IMR-90 (cell line): ENCODE measurements around the gene SOCS2. TPM values are rescaled to one million over a fixed set of nuclear protein-coding genes. Genes with fewer than 3 reads are reported as not detected.

Source experiments
- ATAC-seq: fragments of 200-7000 bp; cut with Tn5 transposase; 2 replicates; pipeline ENCODE4 v1.9.1; 2020; ENCODE audit warnings: low read depth, mild to moderate bottlenecking, moderate library complexity
- BruUV-seq: library from RNA; stranded (reverse); fragments of 400-500 nt; replicated peaks from 2 replicates; lab custom pipeline; 2021; lab: Mats Ljungman, UMichigan
- CTCF ChIA-PET: fragments of 300-600 bp; formaldehyde crosslinking; extraction: SDS; loops from one replicate; lab custom pipeline; 2021; ENCODE audit warnings: antibody characterized with exemption; lab: Yijun Ruan, JAX
- POLR2A ChIA-PET: fragments of 300-600 bp; sonication (Branson Sonifier 250); formaldehyde crosslinking; loops from one replicate; lab custom pipeline; 2022; ENCODE audit warnings: antibody characterized with exemption; ENCODE audit not compliant: unreplicated experiment; lab: Charles Lee
- DNase-seq: peaks from one replicate; pipeline ENCODE4 v3.0.0; 2013
- H2AFZ ChIP-seq: replicated peaks from 2 replicates; pipeline ENCODE3; 2013; ENCODE audit warnings: low read length, mild to moderate bottlenecking; ENCODE audit not compliant: poor library complexity
- H2AK5ac ChIP-seq: 2 replicates; pipeline ENCODE4 v1.6.1; 2013; ENCODE audit warnings: low read depth, low read length, inconsistent platforms
- H2AK9ac ChIP-seq: replicated peaks from 2 replicates; pipeline ENCODE3; 2013; ENCODE audit warnings: mild to moderate bottlenecking, low read depth, low read length, moderate library complexity; ENCODE audit not compliant: poor library complexity
- H2BK120ac ChIP-seq: 2 replicates; pipeline ENCODE4 v1.6.1; 2013; ENCODE audit warnings: low read depth, low read length, inconsistent platforms
- H2BK15ac ChIP-seq: 3 replicates; pipeline ENCODE4 v1.6.1; 2013; ENCODE audit warnings: low read depth, low read length, inconsistent platforms
- H2BK20ac ChIP-seq: 2 replicates; pipeline ENCODE4 v1.6.1; 2013; ENCODE audit warnings: low read depth, mild to moderate bottlenecking, inconsistent platforms, low read length, moderate library complexity
- H2BK5ac ChIP-seq: 2 replicates; pipeline ENCODE4 v1.6.1; 2013; ENCODE audit warnings: mild to moderate bottlenecking, low read depth, low read length, inconsistent platforms; ENCODE audit not compliant: poor library complexity, severe bottlenecking
- H3K14ac ChIP-seq: replicated peaks from 2 replicates; pipeline ENCODE4 v1.6.1; 2013; ENCODE audit warnings: low read depth, low read length, inconsistent platforms
- H3K18ac ChIP-seq: 2 replicates; pipeline ENCODE4 v1.6.1; 2013; ENCODE audit warnings: low read depth, low read length, control low read depth
- H3K23ac ChIP-seq: 2 replicates; pipeline ENCODE4 v1.6.1; 2013; ENCODE audit warnings: low read depth, low read length, inconsistent platforms
- H3K27ac ChIP-seq: 2 replicates; pipeline ENCODE4 v1.5.1; 2013; ENCODE audit warnings: mild to moderate bottlenecking, control low read depth, low read length; ENCODE audit not compliant: insufficient read depth
- H3K27me3 ChIP-seq: 2 replicates; pipeline ENCODE4 v1.6.1; 2013; ENCODE audit warnings: low read length; ENCODE audit not compliant: control insufficient read depth, insufficient read depth
- H3K36me3 ChIP-seq: 2 replicates; pipeline ENCODE4 v1.6.1; 2013; ENCODE audit warnings: low read length, mixed read lengths; ENCODE audit not compliant: control insufficient read depth, insufficient read depth
- H3K4ac ChIP-seq: 2 replicates; pipeline ENCODE4 v1.6.1; 2013; ENCODE audit warnings: low read depth, low read length, inconsistent platforms
- H3K4me1 ChIP-seq: 2 replicates; pipeline ENCODE4 v1.6.1; 2013; ENCODE audit warnings: low read length, mixed read lengths; ENCODE audit not compliant: control insufficient read depth, insufficient read depth
- H3K4me2 ChIP-seq: 2 replicates; pipeline ENCODE4 v1.6.1; 2013; ENCODE audit warnings: low read depth, mild to moderate bottlenecking, control low read depth, low read length, moderate library complexity
- H3K4me3 ChIP-seq: 2 replicates; pipeline ENCODE4 v1.5.1; 2013; ENCODE audit warnings: low read depth, mild to moderate bottlenecking, control low read depth, low read length, moderate library complexity; ENCODE audit not compliant: insufficient read depth
- H3K56ac ChIP-seq: 2 replicates; pipeline ENCODE4 v1.6.1; 2013; ENCODE audit warnings: low read length, inconsistent platforms; ENCODE audit not compliant: insufficient read depth; ENCODE audit errors: extremely low read depth
- H3K79me1 ChIP-seq, 2 experiments: 2 replicates each; pipeline ENCODE4 v1.6.1; 2013; ENCODE audit warnings: low read length in 2 of 2, inconsistent platforms in 1 of 2, low read depth in 1 of 2
- H3K9ac ChIP-seq: 2 replicates; pipeline ENCODE4 v1.6.1; 2013; ENCODE audit warnings: low read depth, low read length, control low read depth
- H3K9me1 ChIP-seq: 2 replicates; pipeline ENCODE4 v1.6.1; 2013; ENCODE audit warnings: low read length, inconsistent platforms; ENCODE audit not compliant: insufficient read depth
- H3K9me3 ChIP-seq: 2 replicates; pipeline ENCODE4 v1.6.1; 2013; ENCODE audit warnings: low read length; ENCODE audit not compliant: control insufficient read depth, insufficient read depth
- H4K20me1 ChIP-seq: 2 replicates; pipeline ENCODE4 v1.6.1; 2013; ENCODE audit warnings: low read length, inconsistent platforms; ENCODE audit not compliant: insufficient read depth
- H4K5ac ChIP-seq: 2 replicates; pipeline ENCODE4 v1.6.1; 2013; ENCODE audit warnings: mild to moderate bottlenecking, low read depth, low read length, control low read depth
- H4K8ac ChIP-seq, 2 experiments: 2 replicates each; pipeline ENCODE4 v1.6.1; 2013; ENCODE audit warnings: low read depth in 2 of 2, low read length in 2 of 2, control low read depth in 1 of 2, inconsistent platforms in 1 of 2
- H4K91ac ChIP-seq: 2 replicates; pipeline ENCODE4 v1.6.1; 2013; ENCODE audit warnings: low read depth, low read length, inconsistent platforms; ENCODE audit not compliant: insufficient read depth
- BHLHE40 ChIP-seq: fragments of 150-350 bp; IDR thresholded peaks from 2 replicates; pipeline ENCODE4 v1.6.1; 2016; ENCODE audit warnings: mild to moderate bottlenecking, low read depth, low read length
- FOS ChIP-seq: fragments of 150-350 bp; IDR thresholded peaks from 2 replicates; pipeline ENCODE4 v1.6.1; 2016; ENCODE audit warnings: low read depth, low read length
- MAFK ChIP-seq: IDR thresholded peaks from 2 replicates; pipeline ENCODE4 v1.6.1; 2012; ENCODE audit warnings: low read depth, low read length, improper control_type of control experiment
- MXI1 ChIP-seq: IDR thresholded peaks from 2 replicates; pipeline ENCODE4 v1.6.1; 2012; ENCODE audit warnings: low read depth, mild to moderate bottlenecking, low read length, moderate library complexity, borderline replicate concordance
- NFE2L2 ChIP-seq: fragments of 150-350 bp; IDR thresholded peaks from 2 replicates; pipeline ENCODE4 v1.6.1; 2016; ENCODE audit warnings: low read depth, mild to moderate bottlenecking, low read length
- POLR2A ChIP-seq: IDR thresholded peaks from 2 replicates; pipeline ENCODE4 v1.6.1; 2012; ENCODE audit warnings: mild to moderate bottlenecking, low read depth, low read length
- RAD21 ChIP-seq: IDR thresholded peaks from 2 replicates; pipeline ENCODE4 v1.6.1; 2012; ENCODE audit warnings: low read length, improper control_type of control experiment
- RCOR1 ChIP-seq: IDR thresholded peaks from 2 replicates; pipeline ENCODE4 v1.6.1; 2012; ENCODE audit warnings: mild to moderate bottlenecking, low read length, improper control_type of control experiment; ENCODE audit not compliant: insufficient replicate concordance
- whole genome bisulfite sequencing, 2 experiments: methylation state at CpG; one replicate each; pipeline versions ENCODE4 v1.1.5 to v1.1.7; 2013; ENCODE audit warnings: missing lambda C conversion rate in 2 of 2; ENCODE audit not compliant: insufficient read length in 1 of 2; ENCODE audit errors: extremely low coverage in 2 of 2; 5-methylcytosine and 5-hydroxymethylcytosine counted together
- dilution Hi-C: fragments of 300-500 bp; cut with HindIII; formaldehyde crosslinking; loops from one replicate; pipeline ENCODE4 v1.14.3; 2018; ENCODE audit warnings: low sequenced_read_pairs; ENCODE audit not compliant: unreplicated experiment
- in situ Hi-C: fragments of 300-500 bp; cut with MboI; formaldehyde crosslinking; loops from 3 replicates; pipeline ENCODE4 v1.14.3; 2019; ENCODE audit warnings: low sequenced_read_pairs, inconsistent platforms, mixed read lengths
- intact Hi-C: fragments of 100-400 bp; cut with micrococcal nuclease; formaldehyde crosslinking; loops from 2 replicates; pipeline ENCODE4 v1.10.0; 2022
- polyA plus RNA-seq, 3 experiments: library from polyadenylated mRNA; depleted of rRNA; stranded (reverse); fragments of >200 nt; gene quantifications; 2 replicates each; pipeline ENCODE4 v1.2.3, GENCODE V29; 2012; ENCODE audit warnings: low replicate concordance in 1 of 3
- total RNA-seq: library from RNA; depleted of rRNA; stranded (reverse); fragments of >200 nt; gene quantifications from 2 replicates; pipeline ENCODE4 v1.2.3, GENCODE V29; 2012
- TF ChIP-seq, protein P1 (sequence below): fragments of 150-350 bp; IDR thresholded peaks from 2 replicates; pipeline ENCODE4 v1.6.1; 2016; ENCODE audit warnings: low read depth, mild to moderate bottlenecking, low read length, moderate library complexity, borderline replicate concordance
- TF ChIP-seq, protein P2 (sequence below): fragments of 150-350 bp; IDR thresholded peaks from 2 replicates; pipeline ENCODE4 v1.6.1; 2017; ENCODE audit warnings: mild to moderate bottlenecking, antibody characterized with exemption, low read length, low read depth

Gene SOCS2
- total and polyA plus RNA-seq, 2 of the 4 experiments (the other 2 are of a cell fraction), result 12.0 to 12.4 TPM

DNA sequence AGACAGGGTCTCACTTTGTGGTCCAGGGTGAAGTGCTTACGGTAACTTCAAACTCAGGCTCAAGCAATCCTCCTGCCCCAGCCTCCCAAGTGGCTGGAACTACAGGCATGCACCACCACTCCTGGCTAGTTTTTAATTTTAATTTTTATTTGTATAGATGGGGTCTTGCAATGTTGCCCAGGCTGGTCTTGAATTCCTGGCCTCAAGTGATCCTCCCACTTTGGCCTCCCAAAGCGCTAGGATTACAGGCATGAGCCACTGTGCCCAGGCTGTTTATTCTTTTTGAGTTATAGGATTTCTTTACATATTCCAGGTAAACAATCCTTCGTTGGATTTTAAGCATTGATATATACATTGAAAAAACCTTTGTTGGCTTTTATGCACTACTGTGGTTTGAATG is 26.7 kb downstream of the SOCS2 start:
- no peak overlapping the region for H2BK20ac ChIP-seq
- no peaks in the 10 kb centered on the region for H3K9me3 ChIP-seq
- H3K4me1 ChIP-seq, result no peaks in the 10 kb centered on the region
- H4K5ac ChIP-seq, result no peak overlapping the region
- no peak overlapping the region for H4K91ac ChIP-seq
- H3K4me2 ChIP-seq, result no peak overlapping the region
- POLR2A ChIA-PET, result no interaction called here
- H3K27ac ChIP-seq, result no peak overlapping the region
- H2AFZ ChIP-seq, result no peak overlapping the region
- no peak for TF ChIP-seq RAD21
- TF ChIP-seq, protein P1, sequence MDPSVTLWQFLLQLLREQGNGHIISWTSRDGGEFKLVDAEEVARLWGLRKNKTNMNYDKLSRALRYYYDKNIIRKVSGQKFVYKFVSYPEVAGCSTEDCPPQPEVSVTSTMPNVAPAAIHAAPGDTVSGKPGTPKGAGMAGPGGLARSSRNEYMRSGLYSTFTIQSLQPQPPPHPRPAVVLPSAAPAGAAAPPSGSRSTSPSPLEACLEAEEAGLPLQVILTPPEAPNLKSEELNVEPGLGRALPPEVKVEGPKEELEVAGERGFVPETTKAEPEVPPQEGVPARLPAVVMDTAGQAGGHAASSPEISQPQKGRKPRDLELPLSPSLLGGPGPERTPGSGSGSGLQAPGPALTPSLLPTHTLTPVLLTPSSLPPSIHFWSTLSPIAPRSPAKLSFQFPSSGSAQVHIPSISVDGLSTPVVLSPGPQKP, result no peak
- TF ChIP-seq FOS, result no peak
- no peak for TF ChIP-seq MAFK
- no peak for TF ChIP-seq POLR2A
- TF ChIP-seq, protein P2, sequence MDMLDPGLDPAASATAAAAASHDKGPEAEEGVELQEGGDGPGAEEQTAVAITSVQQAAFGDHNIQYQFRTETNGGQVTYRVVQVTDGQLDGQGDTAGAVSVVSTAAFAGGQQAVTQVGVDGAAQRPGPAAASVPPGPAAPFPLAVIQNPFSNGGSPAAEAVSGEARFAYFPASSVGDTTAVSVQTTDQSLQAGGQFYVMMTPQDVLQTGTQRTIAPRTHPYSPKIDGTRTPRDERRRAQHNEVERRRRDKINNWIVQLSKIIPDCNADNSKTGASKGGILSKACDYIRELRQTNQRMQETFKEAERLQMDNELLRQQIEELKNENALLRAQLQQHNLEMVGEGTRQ, result no peak
- no peak for TF ChIP-seq BHLHE40
- TF ChIP-seq RCOR1, result no peak
- no peak for TF ChIP-seq MXI1
- no peak for TF ChIP-seq NFE2L2
- H3K36me3 ChIP-seq, result no peaks in the 10 kb centered on the region
- BruUV-seq, result no TSS peak
- no peak overlapping the region for H3K23ac ChIP-seq
- CTCF ChIA-PET, result no interaction called here
- H2BK120ac ChIP-seq, result no peak overlapping the region
- H2AK5ac ChIP-seq, result no peak overlapping the region
- 0 out of 2 replicates have a peak, but pooled peaks cover 3% of the 10 kb centered on the region for H3K9me1 ChIP-seq
- H2AK9ac ChIP-seq, result no peak overlapping the region
- ATAC-seq (no peak), DNase-seq (no peak)
- in situ Hi-C loops (no loop called here), intact Hi-C loops (no loop called here), dilution Hi-C loops (no loop called here)
- H4K8ac ChIP-seq, result no peak overlapping the region
- no peak overlapping the region for H3K14ac ChIP-seq
- no peak overlapping the region for H3K18ac ChIP-seq
- no peak overlapping the region for H3K4ac ChIP-seq
- H3K79me1 ChIP-seq, result no peaks in the 10 kb centered on the region
- no CpG with 5 or more reads among the region's 3 CpGs for WGBS, 2 experiments
- H2BK15ac ChIP-seq, result no peak overlapping the region
- H3K27me3 ChIP-seq, result no peaks in the 10 kb centered on the region
- no peak overlapping the region for H3K56ac ChIP-seq
- H2BK5ac ChIP-seq, result no peak overlapping the region
- H3K9ac ChIP-seq, result no peak overlapping the region
- H3K4me3 ChIP-seq, result no peak overlapping the region
- H4K20me1 ChIP-seq, result no peaks in the 10 kb centered on the region
